Measurements from ENCODE around the gene VAPA. TPM values are rescaled to one million over a fixed set of nuclear protein-coding genes. Genes with fewer than 3 reads are reported as not detected.

Gene VAPA
- total and polyA plus RNA-seq, 2 donors (not counting 1 experiment from before 2014, with no cell fraction given) = 47.7 to 109 TPM

- intact Hi-C loops (cut with micrococcal nuclease) = no loop called here
- ATAC-seq (ENCODE audit: low read depth) (no peak), DNase-seq (no peak)
- 81% methylated on average over 2 of the region's 4 CpGs for WGBS (ENCODE audit: insufficient coverage)
- peaks cover 6% of the 10 kb centered on the region for H3K27me3 Mint-ChIP-seq
- H3K9me3 ChIP-seq (ENCODE audit: control extremely low read depth in 1 of 3, control insufficient read depth in 2 of 3, insufficient read depth in 1 of 3, low read length in 2 of 3) = peaks cover 0 to 8% (median 0%) of the 10 kb centered on the region in 3 donors
- no peaks in the 10 kb centered on the region for H4K20me1 ChIP-seq (ENCODE audit: control insufficient read depth, insufficient read depth, low read length, poor library complexity, severe bottlenecking)
- no peaks in the 10 kb centered on the region for H3K9me3 Mint-ChIP-seq (ENCODE audit: insufficient read depth)
- no peak overlapping the region for H3K27ac ChIP-seq (ENCODE audit: low read length in 2 of 2)
- H3K79me2 ChIP-seq (ENCODE audit: control insufficient read depth, insufficient read depth, low read length) = no peaks in the 10 kb centered on the region
- no peaks in the 10 kb centered on the region for H3K36me3 ChIP-seq (replicated peaks in 1 of 2; ENCODE audit: control extremely low read depth in 1 of 2, control insufficient read depth in 1 of 2, extremely low read depth in 1 of 2, insufficient read depth in 2 of 2, low read length in 1 of 2)
- no peak overlapping the region for H3K4me3 ChIP-seq (ENCODE audit: control extremely low read depth in 1 of 5, extremely low read depth in 1 of 5, insufficient read depth in 1 of 5, low read depth in 2 of 5, low read length in 4 of 5)
- peaks cover 0 to 6% (median 0%) of the 10 kb centered on the region in 4 experiments for H3K27me3 ChIP-seq (replicated peaks in 1 of 4; ENCODE audit: control extremely low read depth in 1 of 4, control insufficient read depth in 3 of 4, insufficient read depth in 4 of 4, low read length in 3 of 4)
- no peak overlapping the region for H3K4me2 ChIP-seq (replicated peaks; ENCODE audit: low read depth, low read length, poor library complexity, severe bottlenecking)
- no peak overlapping the region for H3K27ac Mint-ChIP-seq
- H3K4me3 Mint-ChIP-seq = no peak overlapping the region
- no peaks in the 10 kb centered on the region for H3K4me1 ChIP-seq (ENCODE audit: control insufficient read depth in 2 of 2, insufficient read depth in 2 of 2, low read length in 2 of 2)
- H2AFZ ChIP-seq (ENCODE audit: insufficient read depth, low read depth, low read length, poor library complexity, severe bottlenecking) = no peak overlapping the region
- ChIA-PET CTCF (interaction anchor here (0.9 to 1.0 kb wide), 2 partner anchors 14 to 532 kb away, joined by 3 read pairs; no protein-coding TSS in a partner anchor), POLR2A (no interaction called here)
- TF ChIP-seq CTCF (IDR thresholded peaks at IDR 0.05) (no peak), EZH2 (IDR thresholded peaks at IDR 0.05; ENCODE audit: borderline replicate concordance, insufficient read depth, low read depth, low read length, poor library complexity, severe bottlenecking) (no peak)
- H3K4me1 Mint-ChIP-seq = no peaks in the 10 kb centered on the region
- no peak overlapping the region for H3K9ac ChIP-seq (ENCODE audit: low read length)
These were observed 71.8 kb downstream of the VAPA start for GRCh38 chr18:9985641-9986040.

GRCh38 chr18:9986156-9986930 is 72.5 kb downstream of the VAPA start:
- Histone ChIP-seq H3K9me3 (ENCODE audit: control extremely low read depth in 1 of 3, control insufficient read depth in 2 of 3, insufficient read depth in 1 of 3, low read length in 2 of 3) (peaks cover 0 to 8% (median 0%) of the 10 kb centered on the region in 3 donors), H3K36me3 (replicated peaks in 1 of 2; ENCODE audit: control extremely low read depth in 1 of 2, control insufficient read depth in 1 of 2, extremely low read depth in 1 of 2, insufficient read depth in 2 of 2, low read length in 1 of 2) (no peaks in the 10 kb centered on the region), H2AFZ (ENCODE audit: insufficient read depth, low read depth, low read length, poor library complexity, severe bottlenecking) (no peak overlapping the region), H3K27me3 (replicated peaks in 1 of 4; ENCODE audit: control extremely low read depth in 1 of 4, control insufficient read depth in 3 of 4, insufficient read depth in 4 of 4, low read length in 3 of 4) (peaks cover 0 to 6% (median 0%) of the 10 kb centered on the region in 4 experiments), H3K9ac (ENCODE audit: low read length) (no peak overlapping the region), H3K4me3 (ENCODE audit: control extremely low read depth in 1 of 5, extremely low read depth in 1 of 5, insufficient read depth in 1 of 5, low read depth in 2 of 5, low read length in 4 of 5) (no peak overlapping the region), H4K20me1 (ENCODE audit: control insufficient read depth, insufficient read depth, low read length, poor library complexity, severe bottlenecking) (no peaks in the 10 kb centered on the region), H3K4me2 (replicated peaks; ENCODE audit: low read depth, low read length, poor library complexity, severe bottlenecking) (no peak overlapping the region), H3K4me1 (ENCODE audit: control insufficient read depth in 2 of 2, insufficient read depth in 2 of 2, low read length in 2 of 2) (no peaks in the 10 kb centered on the region), H3K27ac (ENCODE audit: low read length in 2 of 2) (no peak overlapping the region), H3K79me2 (ENCODE audit: control insufficient read depth, insufficient read depth, low read length) (no peaks in the 10 kb centered on the region)
- TF ChIP-seq EZH2 (IDR thresholded peaks at IDR 0.05; ENCODE audit: borderline replicate concordance, insufficient read depth, low read depth, low read length, poor library complexity, severe bottlenecking) = no peak
- TF ChIP-seq CTCF (IDR thresholded peaks at IDR 0.05) = no peak
- Mint-ChIP-seq H3K9me3 (ENCODE audit: insufficient read depth) (no peaks in the 10 kb centered on the region), H3K27me3 (peaks cover 11% of the 10 kb centered on the region), H3K4me1 (no peaks in the 10 kb centered on the region), H3K27ac (no peak overlapping the region), H3K4me3 (no peak overlapping the region)
- ChIA-PET CTCF (interaction anchor here (0.9 to 1.0 kb wide), 2 partner anchors 15 to 532 kb away, joined by 3 read pairs; no protein-coding TSS in a partner anchor), POLR2A (no interaction called here)
- ATAC-seq (ENCODE audit: low read depth) = no peak
- WGBS (ENCODE audit: insufficient coverage) = 95% methylated on average over 11 of the region's 17 CpGs
- intact Hi-C loops (cut with micrococcal nuclease) = no loop called here
- DNase-seq = no peak

All from B cell (primary cell).